ENCODE measurements around the gene CHORDC1.
"Not testable (repeated sequence)": the region's sequence is repeated elsewhere in the genome, so short reads cannot be mapped to it uniquely, and the experiment has no call there.

Gene CHORDC1

GRCh38 chr11:90242894-90243416, 20.1 kb upstream of the CHORDC1 start:
- no peak overlapping the region for H2AFZ ChIP-seq (ENCODE audit: low read length)
- H3K4me3 ChIP-seq (ENCODE audit: low read length, poor library complexity, severe bottlenecking), result no peak overlapping the region
- no peaks in the 10 kb centered on the region for H3K79me2 ChIP-seq (ENCODE audit: insufficient read depth, low read length)
- no peaks in the 10 kb centered on the region for H3K9me3 ChIP-seq (ENCODE audit: insufficient read depth, low read depth, low read length)
- H3K27me3 ChIP-seq (ENCODE audit: insufficient read depth, low read length, poor library complexity, severe bottlenecking), result no peaks in the 10 kb centered on the region
- TF ChIP-seq EZH2phosphoT487 (IDR thresholded peaks at IDR 0.05; ENCODE audit: borderline replicate concordance) (no peak), CTCF (conservative IDR thresholded peaks at IDR 0.05; ENCODE audit: low read length) (no peak)
- no peak overlapping the region for H3K4me2 ChIP-seq (ENCODE audit: low read depth, low read length, poor library complexity, severe bottlenecking)
- no peak overlapping the region for H3K9ac ChIP-seq (ENCODE audit: low read depth, low read length, poor library complexity, severe bottlenecking)
- no peaks in the 10 kb centered on the region for H3K4me1 ChIP-seq (ENCODE audit: insufficient read depth, low read length, poor library complexity, severe bottlenecking)
- no peaks in the 10 kb centered on the region for H3K9me2 ChIP-seq (replicated peaks; ENCODE audit: low read depth, low read length)
- no peaks in the 10 kb centered on the region for H3K36me3 ChIP-seq (ENCODE audit: insufficient read depth, low read length)
- no peaks in the 10 kb centered on the region for H4K20me1 ChIP-seq (ENCODE audit: insufficient read depth, low read length, poor library complexity, severe bottlenecking)
- H3F3A ChIP-seq (ENCODE audit: low read depth), result no peaks in the 10 kb centered on the region

GRCh38 chr11:90241414-90241813, 18.6 kb upstream of the CHORDC1 start:
- Histone ChIP-seq H3K79me2 (ENCODE audit: insufficient read depth, low read length) (no peaks in the 10 kb centered on the region), H4K20me1 (ENCODE audit: insufficient read depth, low read length, poor library complexity, severe bottlenecking) (no peaks in the 10 kb centered on the region), H3K4me2 (ENCODE audit: low read depth, low read length, poor library complexity, severe bottlenecking) (no peak overlapping the region), H2AFZ (ENCODE audit: low read length) (no peak overlapping the region), H3F3A (ENCODE audit: low read depth) (no peaks in the 10 kb centered on the region), H3K36me3 (ENCODE audit: insufficient read depth, low read length) (no peaks in the 10 kb centered on the region), H3K9me3 (ENCODE audit: insufficient read depth, low read depth, low read length) (no peaks in the 10 kb centered on the region), H3K4me3 (ENCODE audit: low read length, poor library complexity, severe bottlenecking) (no peak overlapping the region), H3K9ac (ENCODE audit: low read depth, low read length, poor library complexity, severe bottlenecking) (no peak overlapping the region), H3K4me1 (ENCODE audit: insufficient read depth, low read length, poor library complexity, severe bottlenecking) (no peaks in the 10 kb centered on the region), H3K9me2 (replicated peaks; ENCODE audit: low read depth, low read length) (no peaks in the 10 kb centered on the region), H3K27me3 (ENCODE audit: insufficient read depth, low read length, poor library complexity, severe bottlenecking) (no peaks in the 10 kb centered on the region)
- no peak for TF ChIP-seq CTCF (conservative IDR thresholded peaks at IDR 0.05; ENCODE audit: low read length)
- no peak for TF ChIP-seq EZH2phosphoT487 (IDR thresholded peaks at IDR 0.05; ENCODE audit: borderline replicate concordance)

GRCh38 chr11:90239967-90240636, 17.3 kb upstream of the CHORDC1 start:
- not testable (repeated sequence) for H3K4me2 ChIP-seq (ENCODE audit: low read depth, low read length, poor library complexity, severe bottlenecking); H2AFZ ChIP-seq (ENCODE audit: low read length); H3K36me3 ChIP-seq (ENCODE audit: insufficient read depth, low read length); H3K9me3 ChIP-seq (ENCODE audit: insufficient read depth, low read depth, low read length); H3K9ac ChIP-seq (ENCODE audit: low read depth, low read length, poor library complexity, severe bottlenecking); H3F3A ChIP-seq (ENCODE audit: low read depth); H4K20me1 ChIP-seq (ENCODE audit: insufficient read depth, low read length, poor library complexity, severe bottlenecking); H3K4me3 ChIP-seq (ENCODE audit: low read length, poor library complexity, severe bottlenecking); H3K9me2 ChIP-seq (replicated peaks; ENCODE audit: low read depth, low read length); H3K27me3 ChIP-seq (ENCODE audit: insufficient read depth, low read length, poor library complexity, severe bottlenecking); H3K4me1 ChIP-seq (ENCODE audit: insufficient read depth, low read length, poor library complexity, severe bottlenecking); H3K79me2 ChIP-seq (ENCODE audit: insufficient read depth, low read length)

GRCh38 chr11:90237004-90237403, 14.2 kb upstream of the CHORDC1 start:
- Histone ChIP-seq H4K20me1 (ENCODE audit: insufficient read depth, low read length, poor library complexity, severe bottlenecking) (no peaks in the 10 kb centered on the region), H3K4me3 (ENCODE audit: low read length, poor library complexity, severe bottlenecking) (no peak overlapping the region), H3K9me2 (replicated peaks; ENCODE audit: low read depth, low read length) (no peaks in the 10 kb centered on the region), H2AFZ (ENCODE audit: low read length) (no peak overlapping the region), H3K9ac (ENCODE audit: low read depth, low read length, poor library complexity, severe bottlenecking) (no peak overlapping the region), H3K4me2 (ENCODE audit: low read depth, low read length, poor library complexity, severe bottlenecking) (no peak overlapping the region), H3K79me2 (ENCODE audit: insufficient read depth, low read length) (no peaks in the 10 kb centered on the region), H3F3A (ENCODE audit: low read depth) (no peaks in the 10 kb centered on the region), H3K27me3 (ENCODE audit: insufficient read depth, low read length, poor library complexity, severe bottlenecking) (no peaks in the 10 kb centered on the region), H3K9me3 (ENCODE audit: insufficient read depth, low read depth, low read length) (no peaks in the 10 kb centered on the region), H3K4me1 (ENCODE audit: insufficient read depth, low read length, poor library complexity, severe bottlenecking) (no peaks in the 10 kb centered on the region), H3K36me3 (ENCODE audit: insufficient read depth, low read length) (no peaks in the 10 kb centered on the region)
- TF ChIP-seq EZH2phosphoT487 (IDR thresholded peaks at IDR 0.05; ENCODE audit: borderline replicate concordance) (no peak), CTCF (conservative IDR thresholded peaks at IDR 0.05; ENCODE audit: low read length) (no peak)
